Esophagus muscularis mucosa (tissue), 4 donors: ENCODE results near the gene TSPAN11. TPM values are rescaled to one million over a fixed set of nuclear protein-coding genes. Genes with fewer than 3 reads are reported as not detected.

ENCODE experiments used
- DNase-seq: peaks from one replicate; pipeline ENCODE4 v3.0.0-alpha.2; 2017; ENCODE audit errors: extremely low spot score
- H3K27ac ChIP-seq, 4 donors: fragments of 200-600 bp; sonication (generic); replicated peaks in 1 of 4; 1 replicate in 3 of 4; 2 replicates in 1 of 4; pipeline ENCODE4 v1.5.1; 2016 to 2019; ENCODE audit warnings: mild to moderate bottlenecking in 1 of 4
- H3K27me3 ChIP-seq, 4 donors: fragments of 200-600 bp; sonication (generic); one replicate each; pipeline versions ENCODE4 v1.5.1 to v1.6.0; 2016 to 2019
- H3K36me3 ChIP-seq, 4 donors: fragments of 200-600 bp; sonication (generic); one replicate each; pipeline ENCODE4 v1.5.1; 2016 to 2019
- H3K4me1 ChIP-seq, 4 donors: fragments of 200-600 bp; sonication (generic); one replicate each; pipeline ENCODE4 v1.5.1; 2016 to 2019
- H3K4me3 ChIP-seq, 4 donors: fragments of 200-600 bp; sonication (generic); 1 replicate in 2 of 4; 2 replicates in 2 of 4; pipeline ENCODE4 v1.5.1; 2016 to 2019; ENCODE audit warnings: mild to moderate bottlenecking in 4 of 4, moderate library complexity in 1 of 4
- H3K9me3 ChIP-seq, 4 donors: fragments of 200-600 bp; sonication (generic); 1 replicate in 3 of 4; 2 replicates in 1 of 4; pipeline ENCODE4 v1.5.1; 2016 to 2019
- EP300 ChIP-seq: sonication (generic); formaldehyde crosslinking; IDR thresholded peaks from one replicate; pipeline ENCODE4 v1.6.1; 2017; ENCODE audit warnings: antibody characterized with exemption
- POLR2A ChIP-seq: fragments of 450-650 bp; IDR thresholded peaks from one replicate; pipeline ENCODE4 v1.6.1; 2017; ENCODE audit warnings: antibody characterized with exemption, moderate library complexity, mild to moderate bottlenecking, low read depth
- POLR2AphosphoS5 ChIP-seq, 2 donors: sonication (generic); formaldehyde crosslinking; IDR thresholded peaks; one replicate each; pipeline ENCODE4 v1.6.1; 2017; ENCODE audit warnings: antibody characterized with exemption in 2 of 2
- WGBS: methylation state at CpG from one replicate; pipeline ENCODE4 v1.1.5; 2018; 5-methylcytosine and 5-hydroxymethylcytosine counted together
- intact Hi-C: fragments of 100-400 bp; cut with DNase I; formaldehyde crosslinking; loops from one replicate; pipeline ENCODE4 v1.15.1; 2023
- total RNA-seq, 4 donors: library from RNA; depleted of rRNA; stranded (reverse); fragments of >200 nt; gene quantifications; one replicate each; pipeline versions ENCODE4 v1.1.0 to v1.2.1, GENCODE V29; 2016
- TF ChIP-seq, protein P1 (sequence below), 3 experiments: fragments of 200-600 bp in 2 of 3; fragments of 450-650 bp in 1 of 3; sonication (generic) in 2 of 3; IDR thresholded peaks; one replicate each; pipeline ENCODE4 v1.5.1; 2017 to 2019; ENCODE audit warnings: antibody characterized with exemption in 3 of 3, mild to moderate bottlenecking in 2 of 3, moderate library complexity in 1 of 3

Gene TSPAN11
- total RNA-seq, 4 donors from 2014 or later, result 5.8 to 20.9 (median 12.7) TPM

DNA sequence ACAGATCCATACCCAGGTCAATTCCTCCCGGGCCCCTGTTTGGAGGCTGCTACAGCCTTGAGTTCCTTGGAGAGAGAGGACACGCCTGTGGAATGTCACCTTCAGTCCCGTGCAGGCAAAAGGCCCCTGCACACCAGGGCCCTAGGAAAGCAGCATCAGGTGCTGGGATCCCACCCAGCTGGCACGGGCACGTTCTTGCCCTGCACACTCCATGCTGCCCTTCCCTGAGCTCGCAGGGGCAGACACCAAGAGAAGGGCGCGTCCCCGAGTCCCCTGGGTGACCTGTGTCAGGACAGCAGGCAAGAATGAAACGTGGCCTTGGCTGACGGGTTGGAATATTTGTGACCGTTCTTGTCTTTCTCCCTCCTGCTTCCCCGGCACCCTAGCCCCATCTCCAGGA, 67.7 kb downstream of the TSPAN11 start:
- Histone ChIP-seq H3K9me3 (no peaks in the 10 kb centered on the region), H3K4me3 (no peak overlapping the region), H3K27ac (no peak overlapping the region), H3K36me3 (no peaks in the 10 kb centered on the region), H3K4me1 (no peaks in the 10 kb centered on the region), H3K27me3 (no peaks in the 10 kb centered on the region)
- 95% methylated on average over 10 of the region's 13 CpGs for WGBS
- TF ChIP-seq EP300 (no peak), POLR2AphosphoS5 (IDR thresholded peaks at IDR 0.05) (no peak), POLR2A (no peak)
- TF ChIP-seq, protein P1, sequence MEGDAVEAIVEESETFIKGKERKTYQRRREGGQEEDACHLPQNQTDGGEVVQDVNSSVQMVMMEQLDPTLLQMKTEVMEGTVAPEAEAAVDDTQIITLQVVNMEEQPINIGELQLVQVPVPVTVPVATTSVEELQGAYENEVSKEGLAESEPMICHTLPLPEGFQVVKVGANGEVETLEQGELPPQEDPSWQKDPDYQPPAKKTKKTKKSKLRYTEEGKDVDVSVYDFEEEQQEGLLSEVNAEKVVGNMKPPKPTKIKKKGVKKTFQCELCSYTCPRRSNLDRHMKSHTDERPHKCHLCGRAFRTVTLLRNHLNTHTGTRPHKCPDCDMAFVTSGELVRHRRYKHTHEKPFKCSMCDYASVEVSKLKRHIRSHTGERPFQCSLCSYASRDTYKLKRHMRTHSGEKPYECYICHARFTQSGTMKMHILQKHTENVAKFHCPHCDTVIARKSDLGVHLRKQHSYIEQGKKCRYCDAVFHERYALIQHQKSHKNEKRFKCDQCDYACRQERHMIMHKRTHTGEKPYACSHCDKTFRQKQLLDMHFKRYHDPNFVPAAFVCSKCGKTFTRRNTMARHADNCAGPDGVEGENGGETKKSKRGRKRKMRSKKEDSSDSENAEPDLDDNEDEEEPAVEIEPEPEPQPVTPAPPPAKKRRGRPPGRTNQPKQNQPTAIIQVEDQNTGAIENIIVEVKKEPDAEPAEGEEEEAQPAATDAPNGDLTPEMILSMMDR (IDR thresholded peaks at IDR 0.05), result no peak
- intact Hi-C loops, result no loop called here
- DNase-seq, result no peak

- intact Hi-C loops, result no loop called here
These were observed 69.7 kb downstream of the TSPAN11 start for GRCh38 chr12:30996255-30996654.

GRCh38 chr12:30996752-30997151, 70.2 kb downstream of the TSPAN11 start:
- no peak for DNase-seq
- WGBS, result 92% methylated on average over 3 of the region's 3 CpGs
- Histone ChIP-seq H3K4me1 (no peaks in the 10 kb centered on the region), H3K27ac (no peak overlapping the region), H3K27me3 (no peaks in the 10 kb centered on the region), H3K36me3 (no peaks in the 10 kb centered on the region), H3K4me3 (no peak overlapping the region), H3K9me3 (no peaks in the 10 kb centered on the region)
- no peak for TF ChIP-seq EP300
- TF ChIP-seq POLR2A, result no peak
- TF ChIP-seq POLR2AphosphoS5 (IDR thresholded peaks at IDR 0.05), result no peak
- TF ChIP-seq, protein P1 (IDR thresholded peaks at IDR 0.05), result no peak
- intact Hi-C loops, result no loop called here

More at GRCh38 chr12:30996255-30996654, 69.7 kb downstream of the TSPAN11 start:
- Histone ChIP-seq H3K9me3 (no peaks in the 10 kb centered on the region), H3K4me3 (no peak overlapping the region), H3K27ac (no peak overlapping the region), H3K36me3 (no peaks in the 10 kb centered on the region), H3K27me3 (no peaks in the 10 kb centered on the region), H3K4me1 (no peaks in the 10 kb centered on the region)
- no peak for DNase-seq
- TF ChIP-seq POLR2AphosphoS5 (IDR thresholded peaks at IDR 0.05), result no peak
- TF ChIP-seq, protein P1 (IDR thresholded peaks at IDR 0.05), result no peak
- no peak for TF ChIP-seq EP300
- TF ChIP-seq POLR2A, result no peak
- 65% methylated on average over 2 of the region's 2 CpGs for WGBS

- Histone ChIP-seq H3K27me3 (no peaks in the 10 kb centered on the region), H3K4me3 (no peak overlapping the region), H3K9me3 (no peaks in the 10 kb centered on the region), H3K4me1 (no peaks in the 10 kb centered on the region), H3K27ac (no peak overlapping the region), H3K36me3 (no peaks in the 10 kb centered on the region)
- no peak for TF ChIP-seq POLR2AphosphoS5 (IDR thresholded peaks at IDR 0.05)
- TF ChIP-seq, protein P1 (IDR thresholded peaks at IDR 0.05), result no peak
- TF ChIP-seq POLR2A, result no peak
- no peak for TF ChIP-seq EP300
- 94% methylated on average over 3 of the region's 7 CpGs for WGBS
- intact Hi-C loops, result no loop called here
- DNase-seq, result no peak
These were observed 71.3 kb downstream of the TSPAN11 start for GRCh38 chr12:30997685-30998440.
